Thyroid gland (tissue), 4 donors: ENCODE measurements around the gene ESRP2.

Source experiments
- POLR2A ChIP-seq, 2 donors: fragments of 450-650 bp; IDR thresholded peaks; one replicate each; pipeline ENCODE4 v1.6.1; 2017; ENCODE audit warnings: antibody characterized with exemption in 2 of 2, mild to moderate bottlenecking in 2 of 2, moderate library complexity in 1 of 2
- TF ChIP-seq, protein P1 (sequence below), 6 experiments: fragments of 200-600 bp in 3 of 6; fragments of 450-650 bp in 3 of 6; sonication (generic) in 3 of 6; IDR thresholded peaks; one replicate each; pipeline ENCODE4 v1.5.1; 2016 to 2019; ENCODE audit warnings: antibody characterized with exemption in 6 of 6, mild to moderate bottlenecking in 2 of 6, inconsistent platforms in 1 of 6, moderate library complexity in 1 of 6

DNA sequence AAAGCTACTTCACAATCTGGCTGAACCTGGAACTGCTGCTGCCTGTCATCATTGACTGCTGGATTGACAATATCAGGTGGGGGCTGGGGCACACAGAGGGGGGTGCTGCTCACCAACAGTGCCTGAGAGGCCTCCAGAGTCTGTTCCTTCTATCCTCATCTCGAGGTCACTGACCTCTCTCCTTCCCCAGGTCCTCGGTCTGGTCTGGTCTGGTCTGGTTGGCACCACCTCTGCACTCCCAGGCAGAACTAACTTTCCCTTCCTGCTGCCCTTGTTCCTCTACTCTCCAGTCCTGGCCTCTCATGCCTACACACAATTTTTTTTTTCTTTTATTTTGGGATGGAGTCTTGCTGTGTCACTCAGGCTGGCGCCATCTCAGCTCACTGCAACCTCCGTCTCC, 13.4 kb upstream of the ESRP2 start:
- TF ChIP-seq, protein P1, sequence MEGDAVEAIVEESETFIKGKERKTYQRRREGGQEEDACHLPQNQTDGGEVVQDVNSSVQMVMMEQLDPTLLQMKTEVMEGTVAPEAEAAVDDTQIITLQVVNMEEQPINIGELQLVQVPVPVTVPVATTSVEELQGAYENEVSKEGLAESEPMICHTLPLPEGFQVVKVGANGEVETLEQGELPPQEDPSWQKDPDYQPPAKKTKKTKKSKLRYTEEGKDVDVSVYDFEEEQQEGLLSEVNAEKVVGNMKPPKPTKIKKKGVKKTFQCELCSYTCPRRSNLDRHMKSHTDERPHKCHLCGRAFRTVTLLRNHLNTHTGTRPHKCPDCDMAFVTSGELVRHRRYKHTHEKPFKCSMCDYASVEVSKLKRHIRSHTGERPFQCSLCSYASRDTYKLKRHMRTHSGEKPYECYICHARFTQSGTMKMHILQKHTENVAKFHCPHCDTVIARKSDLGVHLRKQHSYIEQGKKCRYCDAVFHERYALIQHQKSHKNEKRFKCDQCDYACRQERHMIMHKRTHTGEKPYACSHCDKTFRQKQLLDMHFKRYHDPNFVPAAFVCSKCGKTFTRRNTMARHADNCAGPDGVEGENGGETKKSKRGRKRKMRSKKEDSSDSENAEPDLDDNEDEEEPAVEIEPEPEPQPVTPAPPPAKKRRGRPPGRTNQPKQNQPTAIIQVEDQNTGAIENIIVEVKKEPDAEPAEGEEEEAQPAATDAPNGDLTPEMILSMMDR (IDR thresholded peaks at IDR 0.05): no peak
- no peak for TF ChIP-seq POLR2A (IDR thresholded peaks at IDR 0.05)
